Calu3 (cell line): ENCODE results near the gene ATP1A3. TPM values are rescaled to one million over a fixed set of nuclear protein-coding genes. Genes with fewer than 3 reads are reported as not detected.
"Not testable (repeated sequence)": the region's sequence is repeated elsewhere in the genome, so short reads cannot be mapped to it uniquely, and the experiment has no call there.

ENCODE experiments used
- BruUV-seq: library from RNA; stranded (reverse); fragments of 400-500 nt; replicated peaks from 2 replicates; lab custom pipeline; 2021; lab: Mats Ljungman, UMichigan
- CTCF ChIA-PET: fragments of 300-600 bp; sonication (Branson Sonifier 250); formaldehyde crosslinking; loops from one replicate; lab custom pipeline; 2022; ENCODE audit warnings: antibody characterized with exemption; lab: Charles Lee
- DNase-seq: peaks from one replicate; pipeline ENCODE4 v3.0.0; 2022
- H3K27ac Mint-ChIP-seq: one replicate; pipeline ENCODE4 v1.8.0; 2022; ENCODE audit warnings: mixed read lengths; ENCODE audit not compliant: unreplicated experiment
- H3K27me3 Mint-ChIP-seq: one replicate; pipeline ENCODE4 v1.8.0; 2022; ENCODE audit warnings: mixed read lengths; ENCODE audit not compliant: unreplicated experiment
- H3K36me3 Mint-ChIP-seq: one replicate; pipeline ENCODE4 v1.8.0; 2022; ENCODE audit warnings: mild to moderate bottlenecking, moderate library complexity, mixed read lengths; ENCODE audit not compliant: insufficient read depth, unreplicated experiment
- H3K4me1 Mint-ChIP-seq: one replicate; pipeline ENCODE4 v1.8.0; 2022; ENCODE audit warnings: mild to moderate bottlenecking, low read depth, mixed read lengths; ENCODE audit not compliant: unreplicated experiment
- H3K4me3 Mint-ChIP-seq: one replicate; pipeline ENCODE4 v1.8.0; 2022; ENCODE audit warnings: mild to moderate bottlenecking, low read depth, moderate library complexity, mixed read lengths; ENCODE audit not compliant: unreplicated experiment
- H3K9me3 Mint-ChIP-seq: one replicate; pipeline ENCODE4 v1.8.0; 2022; ENCODE audit warnings: low read depth, mixed read lengths; ENCODE audit not compliant: unreplicated experiment
- CTCF ChIP-seq: fragments of 200-600 bp; IDR thresholded peaks from one replicate; pipeline ENCODE4 v1.8.0; 2022; ENCODE audit warnings: antibody characterized with exemption; ENCODE audit not compliant: unreplicated experiment
- intact Hi-C: fragments of 100-400 bp; cut with micrococcal nuclease; formaldehyde crosslinking; loops from one replicate; pipeline ENCODE4 v1.10.0; 2022; ENCODE audit not compliant: unreplicated experiment
- total RNA-seq: library from RNA; stranded (reverse); gene quantifications from 2 replicates; pipeline ENCODE4 v1.2.3, GENCODE V29; 2022

The ATP1A3 gene
- total RNA-seq, 1 experiment from 2014 or later = 1.7 TPM

DNA sequence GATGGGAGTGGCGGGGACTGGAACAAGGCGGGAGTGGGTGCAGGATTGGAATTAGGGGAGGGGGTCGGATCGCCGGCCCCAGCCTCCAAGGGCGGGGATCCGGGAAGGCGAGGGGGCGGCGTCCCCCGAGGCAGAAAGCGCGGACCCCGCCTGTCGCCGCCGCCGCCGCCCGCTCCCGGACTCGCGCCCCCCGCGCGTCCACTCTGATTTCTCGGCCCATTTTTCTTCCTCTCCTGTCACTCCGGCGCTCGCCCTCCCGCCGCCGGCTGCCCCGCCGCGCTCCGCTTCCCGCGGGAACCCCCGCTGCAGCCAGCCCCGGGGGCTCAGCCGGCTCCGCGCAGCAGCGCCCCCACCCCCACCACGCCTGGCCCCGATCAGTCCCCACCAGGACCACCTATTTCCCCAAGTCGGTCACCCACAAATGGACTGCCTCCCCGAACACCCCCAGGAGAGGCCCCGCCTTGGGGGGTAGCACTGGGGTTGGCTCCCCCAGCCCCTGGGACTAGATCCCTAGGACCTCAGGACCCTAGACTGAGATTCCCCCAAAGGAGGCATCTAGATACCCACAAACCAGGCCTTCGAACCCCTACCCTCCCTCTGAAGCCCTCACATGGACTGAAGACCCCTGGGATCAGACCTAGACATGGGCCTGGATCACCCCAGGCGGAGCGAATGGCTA, 53.2 kb downstream of the ATP1A3 start:
- Mint-ChIP-seq H3K36me3 (peaks cover 15% of the 10 kb centered on the region), H3K27me3 (peaks cover 36% of the 10 kb centered on the region), H3K27ac (no peak overlapping the region), H3K9me3 (no peaks in the 10 kb centered on the region), H3K4me1 (peaks cover 8% of the 10 kb centered on the region), H3K4me3 (peak overlapping the region; percentile 66)
- TF ChIP-seq CTCF = no peak
- BruUV-seq = no TSS peak
- intact Hi-C loops = no loop called here
- DNase-seq = no peak
- CTCF ChIA-PET = no interaction called here

DNA sequence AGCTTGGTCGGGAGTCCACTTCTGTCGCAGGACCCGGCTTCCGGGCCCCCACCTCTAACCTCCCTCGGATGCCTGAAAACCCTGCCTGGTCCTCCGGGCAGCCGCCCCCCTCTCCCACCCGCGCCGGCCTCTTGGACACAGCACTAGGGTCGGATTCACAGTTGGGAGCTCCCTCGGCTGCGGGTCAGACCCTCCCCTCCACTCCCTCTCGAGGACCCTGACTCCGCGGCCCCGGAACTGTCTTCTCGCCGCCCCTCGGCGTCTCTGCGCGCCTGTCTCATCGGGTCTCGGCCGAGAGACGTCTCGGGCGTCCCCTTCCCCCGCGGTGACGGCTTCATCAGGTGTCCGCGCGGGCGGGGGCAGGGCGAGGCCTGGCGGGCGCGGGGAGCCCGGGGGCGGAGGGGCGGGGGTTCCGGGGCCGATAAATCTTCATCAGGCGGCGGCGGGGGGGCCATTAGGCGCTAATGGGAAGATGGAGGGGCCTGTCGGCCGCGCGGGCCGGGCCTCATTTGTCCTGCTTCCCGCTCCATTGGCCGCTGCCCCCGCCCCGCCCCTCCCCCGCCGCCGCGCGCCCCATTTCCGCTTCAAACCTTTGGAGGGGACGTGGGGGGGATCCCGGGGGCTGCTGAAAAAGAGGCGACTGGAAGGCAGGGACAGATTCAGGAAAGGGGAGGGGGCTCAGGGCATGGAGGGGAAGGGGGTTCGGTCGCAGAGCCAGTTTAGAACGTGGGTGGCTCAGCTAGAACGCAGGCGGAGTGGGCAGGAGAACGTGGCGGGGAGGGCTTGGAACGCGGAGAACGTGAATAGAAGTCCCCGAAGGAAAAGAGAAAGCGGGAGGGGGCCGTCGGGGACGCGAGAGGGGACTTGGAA, 53.9 kb downstream of the ATP1A3 start:
- peaks cover 15% of the 10 kb centered on the region for H3K36me3 Mint-ChIP-seq
- peak overlapping the region; percentile 66 for H3K4me3 Mint-ChIP-seq
- CTCF ChIA-PET = no interaction called here
- intact Hi-C loops = no loop called here
- H3K27ac Mint-ChIP-seq = no peak overlapping the region
- DNase-seq = no peak
- peaks cover 36% of the 10 kb centered on the region for H3K27me3 Mint-ChIP-seq
- no peaks in the 10 kb centered on the region for H3K9me3 Mint-ChIP-seq
- no TSS peak for BruUV-seq
- peaks cover 14% of the 10 kb centered on the region for H3K4me1 Mint-ChIP-seq
- TF ChIP-seq CTCF = no peak

DNA sequence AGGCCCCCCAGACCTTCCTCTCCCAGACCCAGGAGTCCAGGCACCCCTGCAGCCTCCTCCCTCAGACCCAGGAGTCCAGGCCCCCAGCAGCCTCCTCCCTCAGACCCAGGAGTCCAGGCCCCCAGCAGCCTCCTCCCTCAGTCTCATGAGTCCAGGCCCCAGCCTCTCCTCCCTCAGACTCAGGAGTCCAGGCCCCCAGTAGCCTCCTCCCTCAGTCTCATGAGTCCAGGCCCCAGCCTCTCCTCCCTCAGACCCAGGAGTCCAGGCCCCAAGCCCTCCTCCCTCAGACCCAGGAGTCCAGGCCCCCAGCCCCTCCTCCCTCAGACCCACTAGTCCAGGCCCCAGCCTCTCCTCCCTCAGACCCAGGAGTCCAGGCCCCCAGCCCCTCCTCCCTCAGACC, 54.8 kb downstream of the ATP1A3 start:
- H3K27ac Mint-ChIP-seq, DNase-seq, BruUV-seq, intact Hi-C loops, CTCF ChIA-PET, H3K9me3 Mint-ChIP-seq, H3K4me3 Mint-ChIP-seq: not testable (repeated sequence)
- H3K36me3 Mint-ChIP-seq = peaks cover 15% of the 10 kb centered on the region
- H3K4me1 Mint-ChIP-seq = peaks cover 20% of the 10 kb centered on the region
- H3K27me3 Mint-ChIP-seq = peaks cover 36% of the 10 kb centered on the region

DNA sequence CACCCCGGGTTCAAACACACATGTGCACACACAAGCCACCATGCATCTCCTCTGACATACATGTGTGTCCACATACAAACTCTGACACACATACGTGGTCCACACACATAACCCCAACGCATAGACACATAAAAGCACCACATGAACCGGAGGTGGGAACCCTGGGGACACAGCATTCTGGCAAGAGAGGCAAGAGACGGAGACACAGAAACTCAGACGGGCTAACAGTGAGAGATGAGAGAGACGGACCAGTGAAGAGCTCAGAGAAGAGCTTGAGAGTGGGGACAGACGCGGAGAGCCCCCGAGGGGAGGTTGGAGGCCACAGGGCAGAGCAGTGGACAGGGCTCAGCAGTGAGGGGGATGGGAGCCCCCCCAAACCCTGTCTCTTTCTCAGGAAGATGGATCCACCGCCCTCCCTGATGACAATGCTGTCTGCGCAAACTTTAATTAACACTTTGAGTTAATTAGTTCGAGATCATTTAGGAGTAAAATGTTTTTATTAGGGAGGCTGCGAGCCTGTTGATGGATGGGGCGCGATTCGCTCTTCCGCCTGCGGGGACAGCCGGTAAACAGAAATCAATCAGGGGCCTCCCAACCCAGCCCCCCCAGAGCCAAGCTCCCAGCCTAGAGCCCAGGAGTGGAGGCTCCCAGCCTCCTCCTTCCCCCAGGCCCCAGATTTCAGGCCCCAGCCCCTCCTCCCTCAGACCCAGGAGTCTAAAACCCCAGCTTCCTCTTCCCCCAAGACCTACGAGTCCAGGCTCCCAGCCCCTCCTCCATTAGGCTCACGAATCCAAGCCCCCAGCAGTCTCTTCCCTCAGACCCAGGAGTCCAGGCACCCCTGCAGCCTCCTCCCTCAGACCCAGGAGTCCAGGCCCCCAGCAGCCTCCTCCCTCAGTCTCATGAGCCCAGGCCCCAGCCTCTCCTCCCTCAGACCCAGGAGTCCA, 56.2 kb downstream of the ATP1A3 start:
- no peak for DNase-seq
- Mint-ChIP-seq H3K9me3 (no peaks in the 10 kb centered on the region), H3K27ac (no peak overlapping the region), H3K4me1 (peaks cover 20% of the 10 kb centered on the region), H3K4me3 (no peak overlapping the region), H3K36me3 (peaks cover 13% of the 10 kb centered on the region), H3K27me3 (peaks cover 30% of the 10 kb centered on the region)
- intact Hi-C loops = no loop called here
- no peak for TF ChIP-seq CTCF
- BruUV-seq = no TSS peak
- CTCF ChIA-PET = interaction anchor here (1.0 to 2.1 kb wide), 2 partner anchors 50 to 64 kb away, joined by 4 to 9 read pairs; no protein-coding TSS in a partner anchor
